G401.6 (cell line): ENCODE measurements around the gene CCR5.
"Not testable (repeated sequence)": the region's sequence is repeated elsewhere in the genome, so short reads cannot be mapped to it uniquely, and the experiment has no call there.

Experiments used
- FAIRE-seq: peaks from 2 replicates; lab custom pipeline; 2012; peaks lifted over from hg19 to GRCh38; lab: Jason Lieb, UNC

Gene CCR5

GRCh38 chr3:46386205-46386604 is 15.5 kb downstream of the CCR5 start:
- FAIRE-seq, result no peak

GRCh38 chr3:46388847-46389246 is 18.1 kb downstream of the CCR5 start:
- FAIRE-seq, result not testable (repeated sequence)

- FAIRE-seq, result no peak
Observed at GRCh38 chr3:46389306-46389705, 18.6 kb downstream of the CCR5 start.

- not testable (repeated sequence) for FAIRE-seq
Observed at GRCh38 chr3:46391526-46391925, 20.8 kb downstream of the CCR5 start.

GRCh38 chr3:46393011-46393410 is 22.3 kb downstream of the CCR5 start:
- FAIRE-seq, result no peak

GRCh38 chr3:46393554-46394434 is 23.0 kb downstream of the CCR5 start:
- FAIRE-seq, result no peak

- no peak for FAIRE-seq
Observed at GRCh38 chr3:46395210-46395661, 24.5 kb downstream of the CCR5 start.

- FAIRE-seq, result no peak
Observed at GRCh38 chr3:46395766-46396530, 25.2 kb downstream of the CCR5 start.

- no peak for FAIRE-seq
Observed at GRCh38 chr3:46397111-46397510, 26.4 kb downstream of the CCR5 start.

GRCh38 chr3:46398186-46398955 is 27.6 kb downstream of the CCR5 start:
- no peak for FAIRE-seq

GRCh38 chr3:46399098-46399497 is 28.4 kb downstream of the CCR5 start:
- FAIRE-seq, result no peak

GRCh38 chr3:46399557-46399956 is 28.8 kb downstream of the CCR5 start:
- no peak for FAIRE-seq

GRCh38 chr3:46400000-46400734 is 29.4 kb downstream of the CCR5 start:
- no peak for FAIRE-seq

- FAIRE-seq, result no peak
Observed at GRCh38 chr3:46400846-46401245, 30.1 kb downstream of the CCR5 start.

- FAIRE-seq, result no peak
Observed at GRCh38 chr3:46401579-46401978, 30.8 kb downstream of the CCR5 start.

- not testable (repeated sequence) for FAIRE-seq
Observed at GRCh38 chr3:46402902-46403301, 32.2 kb downstream of the CCR5 start.

GRCh38 chr3:46405301-46406019 is 34.7 kb downstream of the CCR5 start:
- no peak for FAIRE-seq

GRCh38 chr3:46406443-46406787 is 35.7 kb downstream of the CCR5 start:
- no peak for FAIRE-seq

GRCh38 chr3:46406788-46407611 is 36.3 kb downstream of the CCR5 start, which contains the start of the genes CCR5AS and CCRL2:
Gene CCR5AS, minus strand, starts transcription at chr3:46407066.
Gene CCRL2, plus strand, starts transcription at chr3:46407259. Its CDS starts 821 bp downstream, at chr3:46408080.
- FAIRE-seq, result no peak

GRCh38 chr3:46407970-46408369 is 37.2 kb downstream of the CCR5 start:
- no peak for FAIRE-seq
